HepG2 (cell line): ENCODE results near the gene KDM5A. TPM values are rescaled to one million over a fixed set of nuclear protein-coding genes. Genes with fewer than 3 reads are reported as not detected.

Source experiments
- AKNA ChIP-seq: sonication (generic); formaldehyde crosslinking; IDR thresholded peaks from 2 replicates; pipeline ENCODE4 v1.4.0; 2020; ENCODE audit warnings: missing genetic modification reagents, borderline replicate concordance
- ARID2 ChIP-seq: sonication (generic); formaldehyde crosslinking; IDR thresholded peaks from 2 replicates; pipeline ENCODE4 v1.8.1; 2022; ENCODE audit warnings: mild to moderate bottlenecking, missing genetic modification reagents, borderline replicate concordance
- CBX1 ChIP-seq: IDR thresholded peaks from one replicate; pipeline ENCODE4 v1.6.1; 2016; ENCODE audit warnings: antibody characterized with exemption, low read depth
- CCAR2 ChIP-seq: fragments of 200-400 bp; formaldehyde crosslinking; optimal IDR thresholded peaks from 2 replicates; pipeline ENCODE3; 2018; ENCODE audit warnings: low read depth, mild to moderate bottlenecking, low read length, moderate library complexity
- HNRNPL ChIP-seq: fragments of 200-400 bp; formaldehyde crosslinking; IDR thresholded peaks from 2 replicates; pipeline ENCODE4 v1.6.1; 2017; ENCODE audit warnings: mild to moderate bottlenecking, low read depth, low read length
- KAT2B ChIP-seq: fragments of 150-350 bp; IDR thresholded peaks from 2 replicates; pipeline ENCODE4 v1.6.1; 2014; ENCODE audit warnings: low read depth, low read length, borderline replicate concordance
- KLF16 ChIP-seq, 2 experiments: sonication (generic) in 1 of 2; formaldehyde crosslinking in 1 of 2; IDR thresholded peaks; 2 replicates each; pipeline versions ENCODE4 v1.6.1 to v1.8.0; 2016 to 2023; ENCODE audit warnings: missing genetic modification reagents in 2 of 2, missing compliant biosample characterization in 1 of 2
- MTA1 ChIP-seq: sonication (generic); formaldehyde crosslinking; IDR thresholded peaks from 2 replicates; pipeline ENCODE4 v1.4.0; 2020; ENCODE audit warnings: missing genetic modification reagents, mild to moderate bottlenecking, borderline replicate concordance
- NFIC ChIP-seq: IDR thresholded peaks from 2 replicates; pipeline ENCODE4 v1.6.1; 2012; ENCODE audit warnings: mild to moderate bottlenecking, low read length, inconsistent platforms
- NR2F6 ChIP-seq, 2 experiments: IDR thresholded peaks; 2 replicates each; pipeline ENCODE4 v1.6.1; 2016; ENCODE audit warnings: antibody characterized with exemption in 1 of 2, mild to moderate bottlenecking in 1 of 2
- PHF8 ChIP-seq: sonication (generic); formaldehyde crosslinking; IDR thresholded peaks from 2 replicates; pipeline ENCODE4 v1.5.0; 2020; ENCODE audit warnings: missing genetic modification reagents
- PLRG1 ChIP-seq: fragments of 450-650 bp; conservative IDR thresholded peaks from 2 replicates; pipeline ENCODE4 v1.6.1; 2016
- PPARG ChIP-seq: conservative IDR thresholded peaks from 2 replicates; pipeline ENCODE4 v1.6.1; 2016; ENCODE audit warnings: missing biosample characterization, missing genetic modification reagents
- SOX13 ChIP-seq, 3 experiments: fragments of 450-650 bp in 1 of 3; sonication (generic) in 1 of 3; formaldehyde crosslinking in 1 of 3; IDR thresholded peaks in 2 of 3; conservative IDR thresholded peaks in 1 of 3; 2 replicates each; pipeline versions ENCODE4 v1.5.0 to v1.6.1; 2016 to 2020; ENCODE audit warnings: antibody characterized with exemption in 1 of 3, mild to moderate bottlenecking in 1 of 3, missing compliant biosample characterization in 1 of 3, missing genetic modification reagents in 1 of 3, moderate library complexity in 1 of 3
- U2AF1 ChIP-seq: fragments of 200-400 bp; formaldehyde crosslinking; optimal IDR thresholded peaks from 2 replicates; pipeline ENCODE3; 2017; ENCODE audit warnings: mild to moderate bottlenecking, low read depth, low read length
- ZNF275 ChIP-seq: sonication (generic); formaldehyde crosslinking; IDR thresholded peaks from 2 replicates; pipeline ENCODE4 v1.8.0; 2022; ENCODE audit warnings: missing genetic modification reagents, mild to moderate bottlenecking, inconsistent platforms, borderline replicate concordance
- ZNF367 ChIP-seq: sonication (generic); formaldehyde crosslinking; IDR thresholded peaks from 2 replicates; pipeline ENCODE4 v1.4.0; 2020; ENCODE audit warnings: missing genetic modification reagents, borderline replicate concordance
- ZNF431 ChIP-seq: sonication (generic); formaldehyde crosslinking; IDR thresholded peaks from 2 replicates; pipeline ENCODE4 v1.9.0; 2022; ENCODE audit warnings: missing genetic modification reagents, low read depth, mild to moderate bottlenecking, borderline replicate concordance
- ZNF644 ChIP-seq: IDR thresholded peaks from 2 replicates; pipeline ENCODE4 v1.6.1; 2016; ENCODE audit warnings: low read depth
- polyA plus RNA-seq, 8 experiments: library from polyadenylated mRNA; depleted of rRNA in 3 of 8; stranded (reverse) in 7 of 8; unstranded in 1 of 8; fragments of >200 nt; fragmentation: Illumina TruSeq in 4 of 8; extraction: Trizol in 4 of 8; gene quantifications; 2 replicates each; pipeline versions ENCODE4 v1.2.1 to v1.2.3, GENCODE V29; 2011 to 2016; ENCODE audit warnings: low read depth in 4 of 8, missing spikeins in 1 of 8, mixed read lengths in 1 of 8; ENCODE audit not compliant: insufficient read depth in 1 of 8
- total RNA-seq, 5 experiments: library from RNA; depleted of rRNA; stranded (reverse); fragments of >200 nt; fragmentation: Illumina TruSeq; extraction: Trizol; gene quantifications; 2 replicates each; pipeline ENCODE4 v1.2.3, GENCODE V29; 2016; ENCODE audit warnings: low read depth in 1 of 5
- TF ChIP-seq, protein P1 (sequence below): sonication (generic); formaldehyde crosslinking; IDR thresholded peaks from 2 replicates; pipeline ENCODE4 v1.8.0; 2022; ENCODE audit warnings: missing genetic modification reagents, low read depth, mild to moderate bottlenecking, borderline replicate concordance
- TF ChIP-seq, protein P2 (sequence below): sonication (generic); formaldehyde crosslinking; conservative IDR thresholded peaks from 2 replicates; pipeline ENCODE4 v1.8.0; 2022; ENCODE audit warnings: low read depth, missing genetic modification reagents

KDM5A gene
- total and polyA plus RNA-seq, 2 of the 13 experiments (the other 11 are each of a cell fraction or from before 2014, with no cell fraction given) = 12.0 to 29.2 TPM

DNA sequence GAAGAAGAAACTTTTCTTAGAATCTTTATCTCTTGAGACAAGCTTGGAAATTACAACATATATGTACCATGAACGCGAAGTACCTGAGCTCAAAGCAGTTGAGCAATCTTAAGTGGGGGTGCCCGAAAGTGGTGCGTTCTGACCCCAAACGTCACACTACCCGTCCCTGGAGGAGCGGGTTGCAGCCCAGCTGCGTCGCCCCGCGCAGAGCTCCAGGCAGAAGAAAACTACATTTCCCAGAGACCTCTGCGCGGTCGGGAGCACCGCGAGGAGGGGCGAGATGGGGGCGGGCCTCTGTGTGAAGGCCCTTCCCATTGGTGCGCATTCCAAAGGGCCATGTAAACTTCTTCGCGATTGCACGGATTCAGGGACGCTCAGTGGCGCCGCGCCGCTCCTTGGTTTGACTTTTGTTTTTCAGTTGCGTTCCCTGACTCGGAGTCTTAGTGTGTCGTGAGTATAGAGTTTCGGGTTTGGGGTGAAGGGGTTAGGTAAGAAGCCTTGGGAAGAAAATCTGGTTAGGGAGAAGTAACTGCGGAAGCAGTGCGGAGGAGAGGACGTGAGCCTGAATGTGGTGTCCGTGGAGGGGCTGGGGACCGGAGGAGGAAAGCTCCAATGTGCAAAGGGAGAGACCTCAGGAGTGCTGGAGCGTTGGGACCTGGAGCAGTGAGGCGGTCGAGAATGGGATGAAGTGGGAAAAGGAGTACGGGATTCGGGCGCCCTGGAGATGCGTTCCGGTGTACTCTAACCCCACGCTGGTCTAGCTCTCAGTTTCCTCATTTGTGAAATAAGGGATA is 12.3 kb upstream of the KDM5A start, which contains the start of gene CCDC77 (continued):
- TF ChIP-seq U2AF1 (no peak), KAT2B (no peak), KLF16 (CRISPR knock-in tag; IDR thresholded peaks at IDR 0.05) (peak in 1 of 2 experiments; percentile 41; a peak in 1 of 4 replicates), PPARG (CRISPR knock-in tag) (no peak), ZNF644 (CRISPR knock-in tag) (no peak), NR2F6 (IDR thresholded peaks at IDR 0.05) (no peak), NR2F6 (CRISPR knock-in tag; IDR thresholded peaks at IDR 0.05) (no peak), HNRNPL (no peak), AKNA (CRISPR knock-in tag) (no peak), CCAR2 (no peak), PHF8 (CRISPR knock-in tag) (peak; percentile 86), MTA1 (CRISPR knock-in tag) (no peak), CBX1 (no peak), NFIC (peak; percentile 24; the same call in 1 of the 2 replicates), ZNF275 (no peak), ZNF431 (CRISPR knock-in tag) (no peak), SOX13 (IDR thresholded peaks at IDR 0.05) (no peak), SOX13 (CRISPR knock-in tag; conservative IDR thresholded peaks at IDR 0.05 in 1 of 2, IDR thresholded peaks at IDR 0.05 in 1 of 2) (peak in 1 of 2 experiments; percentile 27; a peak in 1 of 4 replicates), ZNF367 (no peak), ARID2 (CRISPR knock-in tag) (no peak; the same call in 1 of the 2 replicates), PLRG1 (no peak)
- TF ChIP-seq, protein P1, sequence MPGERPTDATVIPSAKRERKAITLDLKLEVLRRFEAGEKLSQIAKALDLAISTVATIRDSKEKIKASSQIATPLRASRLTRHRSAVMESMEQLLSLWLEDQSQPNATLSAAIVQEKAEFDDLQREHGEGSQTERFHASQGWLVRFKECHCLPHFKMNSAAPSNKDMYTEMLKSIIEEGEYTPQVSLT (CRISPR knock-in tag) = no peak
- TF ChIP-seq, protein P2, sequence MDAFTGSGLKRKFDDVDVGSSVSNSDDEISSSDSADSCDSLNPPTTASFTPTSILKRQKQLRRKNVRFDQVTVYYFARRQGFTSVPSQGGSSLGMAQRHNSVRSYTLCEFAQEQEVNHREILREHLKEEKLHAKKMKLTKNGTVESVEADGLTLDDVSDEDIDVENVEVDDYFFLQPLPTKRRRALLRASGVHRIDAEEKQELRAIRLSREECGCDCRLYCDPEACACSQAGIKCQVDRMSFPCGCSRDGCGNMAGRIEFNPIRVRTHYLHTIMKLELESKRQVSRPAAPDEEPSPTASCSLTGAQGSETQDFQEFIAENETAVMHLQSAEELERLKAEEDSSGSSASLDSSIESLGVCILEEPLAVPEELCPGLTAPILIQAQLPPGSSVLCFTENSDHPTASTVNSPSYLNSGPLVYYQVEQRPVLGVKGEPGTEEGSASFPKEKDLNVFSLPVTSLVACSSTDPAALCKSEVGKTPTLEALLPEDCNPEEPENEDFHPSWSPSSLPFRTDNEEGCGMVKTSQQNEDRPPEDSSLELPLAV (CRISPR knock-in tag) = no peak
